ENCODE measurements around the gene ANKFN1. TPM values are rescaled to one million over a fixed set of nuclear protein-coding genes. Genes with fewer than 3 reads are reported as not detected.

The ANKFN1 gene
- total RNA-seq, 1 experiment from 2014 or later: not detected

DNA sequence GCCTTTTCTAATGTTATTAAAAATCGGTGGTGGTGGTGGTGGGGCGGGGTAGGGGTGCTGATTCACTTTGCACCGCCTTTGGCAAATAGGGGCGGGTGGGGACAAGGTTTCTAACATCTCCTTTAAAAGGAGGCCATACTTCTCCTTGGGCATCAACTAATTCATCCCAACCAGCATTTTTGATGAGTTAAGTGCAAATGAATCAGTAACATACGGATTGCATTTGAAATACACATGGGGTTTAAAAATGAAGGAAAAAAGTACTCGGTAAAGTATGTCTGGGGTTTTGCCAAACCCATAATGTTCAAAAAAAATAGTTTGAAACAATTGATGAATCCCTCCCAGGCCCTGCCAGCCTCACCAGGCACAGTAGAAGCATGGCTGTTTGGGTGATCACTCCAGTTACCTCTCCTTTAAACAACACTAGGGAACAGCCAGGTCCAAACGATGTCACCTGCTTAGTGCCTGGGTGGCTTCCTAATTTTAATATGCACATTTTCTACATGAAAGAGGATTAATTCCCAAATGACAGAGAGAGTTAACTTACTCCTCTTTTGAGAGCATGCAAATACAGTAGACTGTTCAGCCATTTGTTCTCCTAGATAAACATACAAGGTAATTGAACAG is 107.2 kb downstream of the ANKFN1 start:
- Histone ChIP-seq H3K4me1 (ENCODE audit: insufficient read depth, low read length) (no peaks in the 10 kb centered on the region; the same call in 1 of the 2 replicates), H3K4me2 (ENCODE audit: insufficient read depth, insufficient read length, low read length) (no peak overlapping the region), H4K20me1 (ENCODE audit: control insufficient read depth, insufficient read depth, insufficient read length) (no peaks in the 10 kb centered on the region), H3K9ac (ENCODE audit: extremely low read depth, insufficient read length, low read length) (no peak overlapping the region), H2AK5ac (ENCODE audit: insufficient read length, low read length) (no peak overlapping the region), H2BK120ac (ENCODE audit: low read depth, low read length, poor library complexity, severe bottlenecking) (no peak overlapping the region), H2BK12ac (ENCODE audit: insufficient read length, low read depth, low read length) (no peak overlapping the region), H2AFZ (ENCODE audit: low read length) (no peak overlapping the region), H3K18ac (ENCODE audit: insufficient read length, low read depth, low read length) (no peak overlapping the region), H4K8ac (replicated peaks; ENCODE audit: insufficient read length, low read depth, low read length) (no peak overlapping the region), H4K5ac (ENCODE audit: insufficient read length, low read depth, low read length) (no peak overlapping the region), H3K9me3 (ENCODE audit: control insufficient read depth, low read depth, low read length) (no peaks in the 10 kb centered on the region), H3T11ph (ENCODE audit: low read length) (no peak overlapping the region), H2BK15ac (ENCODE audit: low read depth, low read length) (no peak overlapping the region), H3K4ac (ENCODE audit: low read depth, low read length) (no peak overlapping the region), H3K79me2 (ENCODE audit: insufficient read depth, low read length) (no peaks in the 10 kb centered on the region), H3K27ac (ENCODE audit: insufficient read length, low read depth, low read length) (no peak overlapping the region), H3K79me1 (ENCODE audit: insufficient read depth, low read depth, low read length, poor library complexity, severe bottlenecking) (no peaks in the 10 kb centered on the region), H2BK5ac (ENCODE audit: insufficient read length, low read length) (no peak overlapping the region), H3K23me2 (ENCODE audit: insufficient read length, low read depth, low read length, poor library complexity, severe bottlenecking) (no peaks in the 10 kb centered on the region), H3K14ac (ENCODE audit: insufficient read depth, low read length) (no peak overlapping the region), H3K23ac (ENCODE audit: insufficient read length, low read depth, low read length) (no peak overlapping the region), H2BK20ac (ENCODE audit: low read depth, low read length, poor library complexity, severe bottlenecking) (no peak overlapping the region), H3K56ac (ENCODE audit: insufficient read length, low read depth, low read length) (no peak overlapping the region), H4K91ac (ENCODE audit: insufficient read length, low read depth, low read length) (no peak overlapping the region), H3K27me3 (ENCODE audit: insufficient read depth, low read length) (no peaks in the 10 kb centered on the region)
- Mint-ChIP-seq H3K36me3 (ENCODE audit: insufficient read depth in 1 of 3, low read depth in 3 of 3) (no peaks in the 10 kb centered on the region), H3K4me3 (no peak overlapping the region), H3K9me3 (no peaks in the 10 kb centered on the region; a peak in 1 of 5 replicates), H3K27ac (no peak overlapping the region), H3K4me1 (peaks cover 21 to 22% of the 10 kb centered on the region in 2 experiments), H3K27me3 (ENCODE audit: low read depth) (no peaks in the 10 kb centered on the region)
- no peak for DNase-seq
- TF ChIP-seq, protein P1, sequence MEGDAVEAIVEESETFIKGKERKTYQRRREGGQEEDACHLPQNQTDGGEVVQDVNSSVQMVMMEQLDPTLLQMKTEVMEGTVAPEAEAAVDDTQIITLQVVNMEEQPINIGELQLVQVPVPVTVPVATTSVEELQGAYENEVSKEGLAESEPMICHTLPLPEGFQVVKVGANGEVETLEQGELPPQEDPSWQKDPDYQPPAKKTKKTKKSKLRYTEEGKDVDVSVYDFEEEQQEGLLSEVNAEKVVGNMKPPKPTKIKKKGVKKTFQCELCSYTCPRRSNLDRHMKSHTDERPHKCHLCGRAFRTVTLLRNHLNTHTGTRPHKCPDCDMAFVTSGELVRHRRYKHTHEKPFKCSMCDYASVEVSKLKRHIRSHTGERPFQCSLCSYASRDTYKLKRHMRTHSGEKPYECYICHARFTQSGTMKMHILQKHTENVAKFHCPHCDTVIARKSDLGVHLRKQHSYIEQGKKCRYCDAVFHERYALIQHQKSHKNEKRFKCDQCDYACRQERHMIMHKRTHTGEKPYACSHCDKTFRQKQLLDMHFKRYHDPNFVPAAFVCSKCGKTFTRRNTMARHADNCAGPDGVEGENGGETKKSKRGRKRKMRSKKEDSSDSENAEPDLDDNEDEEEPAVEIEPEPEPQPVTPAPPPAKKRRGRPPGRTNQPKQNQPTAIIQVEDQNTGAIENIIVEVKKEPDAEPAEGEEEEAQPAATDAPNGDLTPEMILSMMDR (conservative IDR thresholded peaks at IDR 0.05): no peak
- WGBS (ENCODE audit: extremely low coverage, insufficient read length, low lambda C conversion rate): no CpG with 5 or more reads among the region's 7 CpGs
